H9 (cell line): ENCODE data around the gene MED9. TPM values are rescaled to one million over a fixed set of nuclear protein-coding genes. Genes with fewer than 3 reads are reported as not detected.

Source experiments
- DNase-seq: peaks from one replicate; pipeline ENCODE4 v3.0.0-alpha.2; 2017
- H2AFZ ChIP-seq: one replicate; pipeline ENCODE4 v1.6.1; 2013; ENCODE audit warnings: mild to moderate bottlenecking, low read length, control low read depth, moderate library complexity
- H2AK5ac ChIP-seq: 2 replicates; pipeline ENCODE4 v1.6.1; 2013; ENCODE audit warnings: low read length, control low read depth, mixed read lengths; ENCODE audit not compliant: insufficient read length
- H2BK120ac ChIP-seq: one replicate; pipeline ENCODE4 v1.6.1; 2013; ENCODE audit warnings: low read depth, mild to moderate bottlenecking, low read length, control low read depth, inconsistent platforms; ENCODE audit not compliant: poor library complexity, severe bottlenecking
- H2BK12ac ChIP-seq: 2 replicates; pipeline ENCODE4 v1.6.1; 2013; ENCODE audit warnings: low read length, control low read depth, mixed read lengths, low read depth; ENCODE audit not compliant: insufficient read length
- H2BK15ac ChIP-seq: 2 replicates; pipeline ENCODE4 v1.6.1; 2013; ENCODE audit warnings: low read depth, low read length, control low read depth
- H2BK20ac ChIP-seq: one replicate; pipeline ENCODE4 v1.6.1; 2013; ENCODE audit warnings: low read depth, mild to moderate bottlenecking, low read length, control low read depth, inconsistent platforms; ENCODE audit not compliant: poor library complexity, severe bottlenecking
- H2BK5ac ChIP-seq: 2 replicates; pipeline ENCODE4 v1.6.1; 2013; ENCODE audit warnings: low read length, control low read depth, mixed read lengths; ENCODE audit not compliant: insufficient read length
- H3K14ac ChIP-seq: 2 replicates; pipeline ENCODE4 v1.6.1; 2013; ENCODE audit warnings: low read length, control low read depth; ENCODE audit not compliant: insufficient read depth
- H3K18ac ChIP-seq: 2 replicates; pipeline ENCODE4 v1.6.1; 2013; ENCODE audit warnings: low read depth, mild to moderate bottlenecking, mixed read lengths, low read length, control low read depth; ENCODE audit not compliant: insufficient read length
- H3K23ac ChIP-seq: 2 replicates; pipeline ENCODE4 v1.6.1; 2013; ENCODE audit warnings: low read length, control low read depth, mixed read lengths, low read depth; ENCODE audit not compliant: insufficient read length
- H3K23me2 ChIP-seq: 2 replicates; pipeline ENCODE4 v1.6.1; 2013; ENCODE audit warnings: low read depth, mild to moderate bottlenecking, mixed read lengths, low read length, control low read depth; ENCODE audit not compliant: insufficient read length, poor library complexity, severe bottlenecking
- H3K27ac ChIP-seq: 2 replicates; pipeline ENCODE4 v1.5.1; 2013; ENCODE audit warnings: low read length, control low read depth, mixed read lengths, low read depth; ENCODE audit not compliant: insufficient read length
- H3K27me3 ChIP-seq: 2 replicates; pipeline ENCODE4 v1.6.1; 2013; ENCODE audit warnings: low read length, control low read depth, inconsistent platforms; ENCODE audit not compliant: insufficient read depth
- H3K4ac ChIP-seq: 2 replicates; pipeline ENCODE4 v1.6.1; 2013; ENCODE audit warnings: low read depth, mild to moderate bottlenecking, control low read depth, inconsistent platforms, low read length, moderate library complexity
- H3K4me1 ChIP-seq: 2 replicates; pipeline ENCODE4 v1.6.1; 2013; ENCODE audit warnings: low read length, control low read depth, inconsistent platforms; ENCODE audit not compliant: insufficient read depth
- H3K4me2 ChIP-seq: 2 replicates; pipeline ENCODE4 v1.6.1; 2013; ENCODE audit warnings: low read length, control low read depth, mixed read lengths; ENCODE audit not compliant: insufficient read length, insufficient read depth
- H3K56ac ChIP-seq: 2 replicates; pipeline ENCODE4 v1.6.1; 2013; ENCODE audit warnings: low read depth, mild to moderate bottlenecking, mixed read lengths, low read length, control low read depth; ENCODE audit not compliant: insufficient read length
- H3K79me1 ChIP-seq: 2 replicates; pipeline ENCODE4 v1.6.1; 2013; ENCODE audit warnings: low read depth, mild to moderate bottlenecking, moderate library complexity, low read length, control low read depth, inconsistent platforms; ENCODE audit not compliant: insufficient read depth, poor library complexity, severe bottlenecking
- H3K79me2 ChIP-seq: 2 replicates; pipeline ENCODE4 v1.6.1; 2013; ENCODE audit warnings: low read length, control low read depth, inconsistent platforms; ENCODE audit not compliant: insufficient read depth
- H3K9ac ChIP-seq: 2 replicates; pipeline ENCODE4 v1.6.1; 2013; ENCODE audit warnings: low read length, control low read depth, mixed read lengths; ENCODE audit not compliant: insufficient read length; ENCODE audit errors: extremely low read depth
- H3K9me3 ChIP-seq: one replicate; pipeline ENCODE4 v1.6.1; 2013; ENCODE audit warnings: low read depth, low read length, inconsistent platforms; ENCODE audit not compliant: control insufficient read depth
- H3T11ph ChIP-seq: one replicate; pipeline ENCODE4 v1.6.1; 2013; ENCODE audit warnings: mild to moderate bottlenecking, low read length, control low read depth, inconsistent platforms
- H4K20me1 ChIP-seq: one replicate; pipeline ENCODE4 v1.6.1; 2013; ENCODE audit not compliant: control insufficient read depth, insufficient read length, insufficient read depth
- H4K5ac ChIP-seq: 2 replicates; pipeline ENCODE4 v1.6.1; 2013; ENCODE audit warnings: low read depth, mild to moderate bottlenecking, mixed read lengths, low read length, control low read depth; ENCODE audit not compliant: insufficient read length
- H4K8ac ChIP-seq: replicated peaks from 2 replicates; pipeline ENCODE4 v1.6.1; 2013; ENCODE audit warnings: low read length, control low read depth, mixed read lengths, low read depth; ENCODE audit not compliant: insufficient read length
- H4K91ac ChIP-seq: 2 replicates; pipeline ENCODE4 v1.6.1; 2013; ENCODE audit warnings: low read depth, mild to moderate bottlenecking, moderate library complexity, mixed read lengths, low read length, control low read depth; ENCODE audit not compliant: insufficient read length
- H3K27ac Mint-ChIP-seq, 3 experiments: 2 replicates in 2 of 3; 3 replicates in 1 of 3; pipeline ENCODE4 v1.8.0; 2020 to 2021; ENCODE audit warnings: mixed read lengths in 3 of 3, mild to moderate bottlenecking in 1 of 3, moderate library complexity in 1 of 3
- H3K27me3 Mint-ChIP-seq: 2 replicates; pipeline ENCODE4 v1.8.0; 2021; ENCODE audit warnings: low read depth, mild to moderate bottlenecking, moderate library complexity, mixed read lengths
- H3K36me3 Mint-ChIP-seq, 3 experiments: 2 replicates in 2 of 3; 3 replicates in 1 of 3; pipeline ENCODE4 v1.8.0; 2020 to 2021; ENCODE audit warnings: low read depth in 3 of 3, mixed read lengths in 3 of 3; ENCODE audit not compliant: insufficient read depth in 1 of 3
- H3K4me1 Mint-ChIP-seq, 2 experiments: 2 replicates each; pipeline ENCODE4 v1.8.0; 2020; ENCODE audit warnings: mixed read lengths in 2 of 2
- H3K4me3 Mint-ChIP-seq, 2 experiments: 2 replicates in 1 of 2; 3 replicates in 1 of 2; pipeline ENCODE4 v1.8.0; 2020 to 2021; ENCODE audit warnings: mild to moderate bottlenecking in 2 of 2, mixed read lengths in 2 of 2, moderate library complexity in 1 of 2
- H3K9me3 Mint-ChIP-seq, 2 experiments: 2 replicates in 1 of 2; 3 replicates in 1 of 2; pipeline ENCODE4 v1.8.0; 2020; ENCODE audit warnings: mild to moderate bottlenecking in 2 of 2, mixed read lengths in 2 of 2, moderate library complexity in 1 of 2
- CTCF ChIP-seq: fragments of 200-600 bp; sonication (generic); conservative IDR thresholded peaks from 3 replicates; pipeline ENCODE4 v1.8.0; 2021; ENCODE audit warnings: antibody characterized with exemption, mild to moderate bottlenecking
- WGBS: extraction: QIAGEN DNeasy Blood & Tissue Kit; methylation state at CpG from one replicate; pipeline ENCODE4 v1.1.7; 2013; ENCODE audit warnings: missing lambda C conversion rate, low lambda C conversion rate, mixed read lengths; ENCODE audit not compliant: insufficient read length; ENCODE audit errors: extremely low coverage; 5-methylcytosine and 5-hydroxymethylcytosine counted together
- total RNA-seq: library from RNA; stranded (reverse); gene quantifications from 2 replicates; pipeline ENCODE4 v1.2.1, GENCODE V29; 2021

Gene MED9
- total RNA-seq, 1 experiment from 2014 or later = 20.0 TPM

- H3K9ac ChIP-seq = peak overlapping the region; percentile 1
- WGBS = no CpG with 5 or more reads among the region's 71 CpGs
These were observed 18.2 kb downstream of the MED9 start for GRCh38 chr17:17494870-17495535.

More at GRCh38 chr17:17494870-17495535, 18.2 kb downstream of the MED9 start:
- no peak overlapping the region for H2BK12ac ChIP-seq
- peak; percentile 82 for DNase-seq
- no peak overlapping the region for H3K27ac ChIP-seq
- no peak overlapping the region; a peak in 2 of 7 replicates for H3K27ac Mint-ChIP-seq
- no peak overlapping the region for H2BK20ac ChIP-seq
- H3K27me3 ChIP-seq = peaks cover 8% of the 10 kb centered on the region; the same call in 1 of the 2 replicates
- H3K4me3 Mint-ChIP-seq = peak overlapping the region; percentile 63 to 86
- no peaks in the 10 kb centered on the region; a peak in 1 of 5 replicates for H3K9me3 Mint-ChIP-seq
- no peak overlapping the region for H2AK5ac ChIP-seq
- H3K18ac ChIP-seq = peak overlapping the region; percentile 6
- no peak overlapping the region for H4K5ac ChIP-seq
- peaks cover 21% of the 10 kb centered on the region for H3K23me2 ChIP-seq
- no peak overlapping the region for H2AFZ ChIP-seq
- H3K4me1 Mint-ChIP-seq = peaks cover 33 to 37% of the 10 kb centered on the region in 2 experiments
- H2BK5ac ChIP-seq = no peak overlapping the region
- no peaks in the 10 kb centered on the region for H4K20me1 ChIP-seq
- no peaks in the 10 kb centered on the region for H3K79me1 ChIP-seq
- peak overlapping the region; percentile 67 for H3K4me2 ChIP-seq
- H3K14ac ChIP-seq = peak overlapping the region; percentile 67; the same call in 1 of the 2 replicates
- H4K91ac ChIP-seq = no peak overlapping the region
- H4K8ac ChIP-seq = no peak overlapping the region
- no peak for TF ChIP-seq CTCF
- H3K79me2 ChIP-seq = no peaks in the 10 kb centered on the region
- H3K4ac ChIP-seq = no peak overlapping the region
- peaks cover 46% of the 10 kb centered on the region for H3K27me3 Mint-ChIP-seq
- H3K36me3 Mint-ChIP-seq = peaks cover 6 to 23% (median 21%) of the 10 kb centered on the region in 3 experiments
- no peak overlapping the region for H2BK120ac ChIP-seq
- no peaks in the 10 kb centered on the region for H3K9me3 ChIP-seq
- H3K56ac ChIP-seq = no peak overlapping the region
- H3K4me1 ChIP-seq = peaks cover 3% of the 10 kb centered on the region; the same call in 1 of the 2 replicates
- no peak overlapping the region for H3T11ph ChIP-seq
- no peak overlapping the region for H3K23ac ChIP-seq
- no peak overlapping the region for H2BK15ac ChIP-seq
